NCI-H2196 treated with DMSO at 0.1 percent for 48 hours (cell line): ENCODE measurements around the gene ZNF385C.
"Not testable (repeated sequence)": the region's sequence is repeated elsewhere in the genome, so short reads cannot be mapped to it uniquely, and the experiment has no call there.

Experiments used
- DNase-seq: peaks from one replicate; lab custom pipeline; 2025; ENCODE audit not compliant: unreplicated experiment; lab: John Stamatoyannopoulos, UW

The ZNF385C gene, protein sequence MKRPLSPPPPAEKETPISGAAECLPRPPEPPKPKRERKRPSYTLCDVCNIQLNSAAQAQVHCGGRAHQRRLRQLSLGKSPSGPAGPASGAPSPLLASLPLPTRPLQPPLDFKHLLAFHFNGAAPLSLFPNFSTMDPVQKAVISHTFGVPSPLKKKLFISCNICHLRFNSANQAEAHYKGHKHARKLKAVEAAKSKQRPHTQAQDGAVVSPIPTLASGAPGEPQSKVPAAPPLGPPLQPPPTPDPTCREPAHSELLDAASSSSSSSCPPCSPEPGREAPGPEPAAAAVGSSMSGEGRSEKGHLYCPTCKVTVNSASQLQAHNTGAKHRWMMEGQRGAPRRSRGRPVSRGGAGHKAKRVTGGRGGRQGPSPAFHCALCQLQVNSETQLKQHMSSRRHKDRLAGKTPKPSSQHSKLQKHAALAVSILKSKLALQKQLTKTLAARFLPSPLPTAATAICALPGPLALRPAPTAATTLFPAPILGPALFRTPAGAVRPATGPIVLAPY

DNA sequence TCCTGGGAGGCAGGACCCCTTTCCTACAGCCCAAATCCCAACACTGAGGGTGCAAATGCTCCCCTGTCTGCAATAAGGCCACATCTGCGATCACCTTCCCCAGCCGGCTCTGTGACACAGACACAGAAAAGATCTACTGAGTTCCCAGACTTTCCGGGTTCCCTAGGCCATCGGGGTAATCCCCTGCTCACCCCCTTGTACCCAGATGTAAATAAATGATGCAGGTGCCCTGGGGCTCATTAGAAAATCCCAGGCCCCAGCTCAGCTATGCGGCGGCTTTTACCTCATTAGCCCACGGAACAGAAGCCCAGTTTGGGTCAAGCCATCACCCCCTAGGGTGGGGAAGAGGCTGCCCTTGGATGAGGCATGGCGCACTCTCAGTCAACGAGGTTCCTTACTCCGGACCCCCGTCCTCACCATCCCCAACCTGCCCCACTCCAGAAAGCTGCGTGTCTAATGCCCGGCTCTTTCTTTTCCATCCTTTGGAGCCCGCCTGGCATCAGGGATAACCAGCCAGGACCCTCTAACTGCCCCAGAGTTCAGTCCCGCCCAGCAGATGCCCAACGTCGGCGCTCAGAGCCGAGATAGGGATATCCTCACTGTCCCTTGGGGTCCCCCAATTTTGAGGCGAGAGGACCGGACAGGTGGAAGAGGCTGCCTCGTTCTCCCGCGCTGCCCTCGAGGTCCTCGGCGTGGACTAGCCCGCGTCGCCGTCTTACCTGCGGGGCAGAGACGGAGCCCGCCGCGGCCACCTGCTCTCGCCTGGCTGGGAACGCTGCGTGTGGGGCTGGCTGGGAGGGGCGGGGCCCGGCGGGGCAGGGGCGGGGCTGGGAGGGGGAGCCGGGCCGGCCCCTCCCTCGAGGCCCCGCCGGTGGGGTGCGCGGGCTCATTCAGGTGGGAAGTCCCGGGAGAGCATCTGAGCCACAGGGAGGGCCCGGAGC lies at the start of gene ZNF385C:
TSS of gene ZNF385C (minus strand) at position 783 of the 941 bp plus-strand sequence. CDS start 35,417 bp downstream, outside the sequence.
- DNase-seq, result no peak

DNA sequence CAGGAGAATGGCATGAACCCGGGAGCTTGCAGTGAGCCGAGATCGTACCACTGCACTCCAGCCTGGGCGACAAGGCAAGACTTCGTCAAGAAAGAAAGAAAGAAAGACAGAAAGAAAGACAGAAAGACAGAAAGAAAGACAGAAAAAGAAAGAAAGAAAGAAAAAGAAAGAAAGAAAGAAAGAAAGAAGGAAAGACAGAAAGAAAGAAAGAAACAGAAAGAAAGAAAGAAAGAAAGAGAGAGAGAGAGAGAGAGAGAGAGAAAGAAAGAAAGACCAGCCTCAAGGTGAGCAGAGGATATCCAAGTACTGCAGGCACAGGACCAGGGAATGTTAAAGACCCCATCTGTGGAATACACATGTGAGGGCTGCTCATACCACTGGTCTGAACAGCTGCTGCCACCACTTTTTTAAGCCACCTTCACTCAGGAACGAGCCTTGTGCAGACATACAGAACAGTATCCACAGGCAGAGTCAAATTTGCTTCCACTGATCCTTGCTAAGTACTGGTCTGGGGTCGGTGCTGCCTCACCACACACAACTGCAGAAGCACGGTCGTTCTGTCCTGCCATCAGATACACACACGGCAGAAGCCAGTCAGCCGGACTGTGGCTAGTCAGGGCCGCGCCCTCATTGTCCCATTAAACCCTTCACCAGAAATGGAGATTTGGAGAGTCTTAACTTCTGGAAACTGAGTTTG lies 48.8 kb upstream of the ZNF385C start:
- DNase-seq, result no peak

DNA sequence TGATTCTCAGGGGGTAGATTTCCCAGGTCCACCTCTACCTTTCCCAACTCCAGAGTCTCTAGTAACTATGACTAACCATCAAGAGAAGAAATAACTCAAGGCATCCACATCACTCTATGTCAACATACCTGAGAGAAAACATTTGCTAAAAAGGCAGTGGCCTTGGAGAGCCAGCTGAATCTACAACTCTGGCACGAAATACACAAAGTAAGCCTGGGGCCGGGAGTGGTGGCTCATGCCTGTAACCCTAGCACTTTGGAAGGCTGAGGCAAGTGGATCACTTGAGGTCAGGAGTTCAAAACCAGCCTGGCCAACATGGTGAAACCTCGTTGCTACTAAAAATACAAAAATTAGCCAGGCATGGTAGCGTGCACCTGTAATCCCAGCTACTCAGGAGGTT lies 44.9 kb upstream of the ZNF385C start:
- not testable (repeated sequence) for DNase-seq

DNA sequence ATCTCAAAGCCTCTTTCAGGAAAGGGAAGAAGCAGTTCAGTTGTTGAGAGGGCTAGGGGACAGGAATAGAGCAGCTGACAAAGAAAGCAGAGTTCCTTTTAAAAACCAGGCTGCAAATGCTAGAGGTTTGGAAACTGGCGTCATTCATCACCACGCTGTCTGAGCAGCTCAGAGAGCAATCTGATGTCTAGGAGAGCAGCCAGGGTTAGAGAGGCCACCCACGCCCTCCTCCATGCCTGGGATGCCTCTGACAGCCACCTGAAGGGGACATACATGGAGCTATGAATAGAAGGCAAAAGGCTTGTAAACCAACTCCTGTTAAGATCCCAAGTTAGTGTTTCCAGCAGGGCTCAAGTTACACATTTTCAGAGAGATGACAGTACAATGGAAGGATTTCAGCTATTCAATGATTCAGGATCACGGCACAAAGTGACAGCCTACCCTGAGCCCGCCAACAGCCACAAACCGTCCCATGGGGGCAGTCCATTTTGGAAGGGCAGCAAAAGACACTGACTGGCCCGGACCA lies 44.2 kb upstream of the ZNF385C start:
- DNase-seq, result no peak

DNA sequence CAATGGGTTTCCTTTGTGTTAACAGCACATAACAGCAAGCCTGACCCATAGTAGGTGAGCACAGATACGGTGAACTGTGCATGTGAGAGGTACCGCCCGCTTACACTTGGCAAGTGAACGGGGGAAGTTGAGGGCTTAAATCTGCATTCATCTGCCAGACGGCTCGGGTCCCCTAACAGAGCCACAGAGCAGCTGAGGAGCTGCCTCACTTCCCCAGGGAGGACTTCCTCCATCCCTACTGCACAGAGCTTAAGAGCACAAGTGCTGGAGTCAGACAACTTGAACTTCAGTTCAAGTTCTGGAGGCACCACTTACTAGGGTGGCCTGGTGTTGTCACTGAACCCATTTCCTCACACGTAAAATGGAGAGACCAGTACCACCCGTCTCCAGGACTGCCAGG lies 43.1 kb upstream of the ZNF385C start:
- no peak for DNase-seq

DNA sequence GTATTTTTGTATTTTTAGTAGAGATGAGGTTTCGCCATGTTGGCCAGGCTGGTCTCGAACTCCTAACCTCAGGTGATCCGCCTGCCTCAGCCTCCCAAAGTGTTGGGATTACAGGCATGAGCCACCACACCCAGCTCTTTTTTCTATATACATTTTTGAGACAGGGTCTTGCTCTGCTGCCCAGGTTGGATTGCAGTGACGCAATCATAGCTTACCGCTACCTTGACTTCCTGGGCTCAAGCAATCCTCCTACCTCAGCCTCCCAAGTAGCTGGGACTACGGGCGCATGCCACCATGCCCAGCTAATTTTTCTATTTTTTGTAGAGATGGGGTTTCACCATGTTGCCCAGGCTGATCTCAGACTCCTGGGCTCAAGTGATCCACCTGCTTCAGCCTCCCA lies 42.4 kb upstream of the ZNF385C start:
- not testable (repeated sequence) for DNase-seq

DNA sequence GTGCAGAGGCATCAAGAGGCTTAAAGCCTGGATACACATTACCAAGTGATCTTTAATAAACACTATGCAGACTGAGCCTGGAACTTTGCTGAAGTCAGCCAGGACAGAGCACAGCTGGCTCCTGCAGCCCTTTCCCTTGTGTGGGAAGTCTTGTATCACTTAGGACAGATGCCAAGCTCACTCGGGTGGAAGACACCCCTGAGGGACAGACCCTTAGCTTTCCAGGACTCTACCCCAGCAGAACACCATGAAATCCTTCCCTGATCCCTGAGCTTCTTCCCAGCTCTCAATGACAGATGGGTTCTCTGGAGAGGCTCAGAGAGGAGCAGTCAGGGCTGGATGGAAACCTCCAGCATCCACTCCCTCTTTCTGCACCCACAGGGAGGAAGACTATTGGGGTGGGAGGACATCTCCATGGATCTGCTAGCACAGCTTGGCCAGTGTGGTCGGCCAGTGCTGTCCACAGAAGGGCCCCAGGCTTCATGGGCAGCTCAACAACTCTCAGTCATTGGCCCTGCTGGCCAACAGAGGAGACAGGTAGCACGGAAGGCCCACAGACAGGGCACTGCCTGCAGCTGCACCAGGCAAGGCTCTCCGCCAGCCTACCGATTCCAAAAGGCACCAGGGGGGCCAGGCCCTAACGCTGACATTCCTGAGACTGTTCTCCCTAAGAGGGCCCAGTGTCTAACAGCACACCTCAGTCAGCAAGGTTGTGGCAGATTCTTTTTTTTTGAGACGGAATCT lies 40.6 kb upstream of the ZNF385C start:
- no peak for DNase-seq

DNA sequence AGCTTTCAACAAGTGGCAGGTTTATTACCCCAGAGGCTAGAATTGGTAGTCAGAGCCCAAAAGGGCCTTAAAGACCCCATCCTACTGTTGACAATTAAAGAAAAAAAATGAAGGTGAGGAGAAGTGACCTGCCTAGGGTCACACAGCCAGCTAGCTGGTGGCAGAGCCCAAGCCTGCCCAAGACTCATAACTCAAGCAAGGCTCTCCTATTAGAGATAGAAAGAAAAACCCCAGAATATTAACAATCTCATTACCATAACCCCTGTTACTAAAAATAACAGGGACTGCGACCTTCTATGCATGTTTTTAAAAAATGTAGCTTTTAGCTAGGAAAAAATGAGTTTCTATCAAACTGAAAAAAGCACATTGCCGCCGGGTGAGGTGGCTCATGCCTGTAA lies 38.4 kb upstream of the ZNF385C start:
- DNase-seq, result no peak

DNA sequence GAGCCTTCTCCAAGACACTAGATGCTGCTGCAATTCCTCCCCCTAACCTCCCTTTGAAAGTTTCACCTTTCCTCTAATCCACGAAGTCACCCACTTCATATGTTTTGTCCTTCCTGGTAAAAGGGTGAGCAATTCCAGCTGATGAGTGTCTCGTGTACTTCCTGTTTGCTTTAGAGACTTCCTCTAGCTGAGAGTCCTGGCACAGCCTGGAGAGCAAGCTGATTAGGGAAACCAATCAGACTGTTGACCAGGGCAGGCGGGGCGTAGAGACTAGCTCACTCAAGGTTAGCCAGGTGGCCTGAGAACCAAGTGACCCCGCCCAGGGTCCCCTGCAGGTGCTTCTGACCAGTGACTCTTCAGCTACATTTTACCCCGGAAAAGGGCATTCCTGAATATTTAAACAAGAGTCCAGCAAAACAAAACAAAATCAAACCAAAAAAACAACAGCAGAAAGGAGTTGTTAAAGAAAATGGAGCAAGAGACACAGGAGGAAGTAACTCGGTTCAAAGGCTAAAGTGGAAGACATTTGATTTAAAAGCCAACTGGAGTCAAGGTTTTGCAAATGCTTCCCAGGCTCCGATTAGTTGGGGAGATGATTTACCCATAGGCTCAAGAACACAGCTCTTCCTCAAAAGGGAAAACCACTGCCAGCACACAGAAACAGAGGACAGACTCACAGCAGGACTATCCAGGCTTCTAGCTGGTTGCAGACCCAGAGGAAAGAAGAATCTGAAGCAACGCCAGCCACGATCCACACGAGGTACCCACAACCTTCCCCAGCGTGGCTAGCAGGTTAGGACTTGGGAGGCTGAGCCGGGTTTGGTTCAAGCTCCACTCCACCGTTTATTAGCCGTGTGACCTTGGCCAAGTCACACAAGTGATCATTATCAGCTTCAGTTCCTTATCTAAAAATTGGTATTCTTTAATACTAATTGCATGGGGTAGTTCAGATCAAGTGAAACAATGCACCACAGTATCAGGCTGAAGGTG lies 37.7 kb upstream of the ZNF385C start:
- DNase-seq, result peak; percentile 39

DNA sequence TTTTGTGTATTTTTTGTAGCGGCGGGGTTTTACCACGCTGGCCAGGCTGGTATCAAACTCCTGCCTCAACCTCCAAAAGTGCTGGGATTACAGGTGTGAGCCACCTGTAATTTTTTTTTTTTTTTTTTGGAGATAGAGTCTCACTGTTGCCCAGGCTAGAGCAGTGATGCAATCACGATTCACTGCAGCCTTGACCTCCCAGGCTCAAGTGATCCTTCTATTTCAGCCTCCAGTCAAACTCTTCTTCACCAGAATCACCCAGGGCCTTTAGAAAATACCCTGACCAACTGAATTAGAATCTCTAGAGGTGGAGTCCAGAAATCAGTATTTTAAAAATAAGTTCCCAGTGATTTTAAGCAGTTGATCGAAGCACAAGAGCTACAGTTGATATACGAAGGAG lies 36.9 kb upstream of the ZNF385C start:
- no peak for DNase-seq

DNA sequence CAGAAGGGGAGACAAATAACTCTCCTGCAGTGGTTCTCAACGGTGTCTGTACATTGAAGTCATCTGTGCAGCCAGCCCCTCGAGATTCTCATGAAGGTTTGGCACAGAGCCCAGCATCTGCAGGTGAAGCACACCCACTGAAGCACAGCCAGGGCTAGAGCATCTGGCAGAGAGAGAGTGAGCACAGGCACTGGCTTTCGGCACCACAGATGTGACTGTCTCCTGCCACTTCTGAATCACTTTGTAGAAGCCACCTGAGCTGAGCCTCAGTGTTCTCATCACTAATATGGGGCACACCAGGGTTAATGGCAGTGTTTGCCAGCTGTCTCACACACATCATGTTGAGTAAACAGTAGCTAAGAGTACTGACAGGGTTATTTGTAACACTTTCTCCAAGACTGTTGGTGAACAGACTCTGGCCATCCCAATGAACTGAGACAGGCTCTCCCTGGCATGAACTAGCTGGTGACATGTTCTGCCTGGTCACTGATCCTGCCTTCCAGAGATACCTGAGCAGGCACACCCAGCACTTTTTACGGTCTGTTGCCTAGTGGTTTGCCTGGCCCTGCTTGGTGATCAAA lies 35.3 kb upstream of the ZNF385C start:
- peak; percentile 26 for DNase-seq

DNA sequence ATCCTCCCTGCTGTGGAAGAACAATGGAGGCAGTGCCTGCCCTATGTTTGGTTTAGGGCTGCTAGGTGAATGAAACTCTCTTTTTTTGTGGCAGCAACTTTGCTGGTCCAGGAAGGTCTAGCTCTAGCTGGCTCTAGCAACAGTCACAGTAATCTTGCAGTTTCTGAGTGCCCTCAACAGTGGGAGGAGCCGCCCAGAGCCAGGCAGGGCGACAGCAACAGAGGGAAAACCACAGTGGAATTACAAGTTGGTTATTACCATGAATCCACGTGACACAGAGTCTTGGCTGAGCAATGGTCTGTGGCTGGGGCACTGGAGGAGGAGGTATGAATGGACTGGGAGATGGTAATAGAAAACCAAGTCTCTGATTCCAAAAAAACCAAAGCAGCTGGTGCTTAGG lies 34.7 kb upstream of the ZNF385C start:
- DNase-seq, result peak; percentile 53

DNA sequence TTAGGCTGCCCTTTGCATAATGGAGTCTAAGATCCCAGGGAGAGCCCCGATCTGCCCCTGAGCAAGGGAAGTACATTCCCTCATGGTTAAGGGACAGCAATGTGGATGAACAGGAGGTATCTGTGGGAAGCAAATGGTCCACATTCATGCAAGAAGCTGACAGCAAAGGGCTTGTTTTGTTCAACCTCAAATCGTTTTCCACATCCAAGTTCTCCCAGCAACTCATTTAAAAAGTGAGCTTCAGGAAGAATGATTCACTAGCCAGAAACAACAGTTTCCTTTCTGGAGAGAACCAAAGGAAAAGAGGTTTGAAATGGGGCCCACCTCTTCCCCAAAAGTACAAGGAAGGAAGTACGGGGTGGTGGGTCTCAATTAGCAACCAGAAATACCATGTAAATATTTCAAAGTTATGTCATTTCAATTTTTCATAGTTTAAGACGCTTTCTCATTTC lies 33.7 kb upstream of the ZNF385C start:
- no peak for DNase-seq

DNA sequence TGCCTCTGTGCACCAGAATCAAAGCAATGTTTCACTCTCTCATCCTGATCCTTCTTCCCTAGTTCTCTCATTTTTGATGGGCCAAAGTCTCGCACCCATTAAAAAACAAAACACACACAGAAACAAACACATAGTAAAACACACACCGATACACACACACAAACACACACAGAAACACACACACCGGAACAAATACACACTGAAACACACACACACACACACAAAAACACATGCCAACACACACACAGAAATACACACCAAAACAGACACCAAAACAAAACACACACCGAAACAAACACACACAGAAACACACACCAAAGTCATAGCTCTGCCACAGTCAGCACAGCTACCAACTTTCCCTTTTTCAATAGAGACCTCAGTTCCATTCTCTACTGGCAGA lies 33.0 kb upstream of the ZNF385C start:
- no peak for DNase-seq

DNA sequence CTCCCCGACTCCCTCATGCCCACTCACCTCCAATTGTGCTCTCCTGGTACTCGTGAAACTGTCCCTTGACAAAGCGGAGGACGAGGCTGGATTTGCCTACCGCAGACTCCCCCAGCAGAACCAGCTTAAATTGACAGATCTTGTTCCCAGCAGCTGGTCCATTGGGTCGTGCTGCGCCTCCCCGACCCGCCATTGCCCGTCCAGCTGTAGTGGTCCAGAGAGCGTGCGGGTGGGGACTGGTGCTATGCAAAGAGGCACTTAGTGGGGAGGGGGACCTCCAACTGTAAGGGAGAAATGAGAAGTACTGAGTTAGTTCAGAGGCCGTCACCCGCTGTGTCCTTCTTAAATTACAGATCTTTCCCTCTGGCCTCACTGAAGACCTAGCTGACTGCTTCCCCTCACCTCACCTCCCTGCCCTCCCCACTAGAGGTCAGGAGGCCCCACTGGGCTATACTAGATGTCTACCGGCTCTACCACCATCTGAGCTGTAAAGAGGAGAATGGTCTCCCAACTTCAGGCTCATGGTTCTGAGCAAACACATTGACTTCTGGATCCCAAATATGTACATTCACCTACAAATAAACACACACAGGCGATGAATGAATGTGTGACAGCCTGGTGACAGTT lies 32.1 kb upstream of the ZNF385C start:
- no peak for DNase-seq

DNA sequence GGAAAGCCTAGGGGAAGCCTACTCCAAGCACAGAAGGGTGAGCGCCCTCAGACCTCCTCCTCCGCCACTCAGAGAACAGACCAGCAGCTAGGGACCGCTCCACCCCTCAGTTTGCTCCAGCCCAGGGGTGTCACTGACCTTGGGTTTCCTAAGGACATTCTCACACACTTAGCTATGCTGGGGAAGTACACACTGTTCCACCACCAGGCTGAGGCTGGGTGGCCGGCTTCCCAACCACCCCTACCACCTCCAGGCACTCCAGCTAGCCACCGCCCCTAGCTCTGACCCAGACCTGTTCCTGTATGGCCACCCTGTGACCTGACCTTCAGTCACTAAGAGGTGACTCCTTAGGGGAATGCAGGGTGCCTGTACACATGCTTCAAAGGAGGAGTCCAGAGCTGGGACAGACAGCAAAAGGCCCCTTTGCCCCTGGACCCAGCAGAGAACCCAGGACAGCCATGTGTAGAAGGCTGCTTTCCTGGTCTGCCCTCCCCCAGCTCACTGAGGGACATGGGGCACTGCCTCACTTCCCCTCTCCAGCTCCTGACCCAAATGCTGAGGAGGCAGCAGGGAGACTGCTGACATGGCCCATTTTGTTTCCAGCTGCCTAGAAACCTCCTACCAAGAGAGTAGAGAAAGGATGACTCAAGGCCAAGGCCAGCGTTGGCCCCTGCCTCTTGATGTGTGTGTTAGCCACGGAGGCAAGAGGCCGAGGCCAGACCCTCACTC lies 31.0 kb upstream of the ZNF385C start:
- DNase-seq, result no peak

DNA sequence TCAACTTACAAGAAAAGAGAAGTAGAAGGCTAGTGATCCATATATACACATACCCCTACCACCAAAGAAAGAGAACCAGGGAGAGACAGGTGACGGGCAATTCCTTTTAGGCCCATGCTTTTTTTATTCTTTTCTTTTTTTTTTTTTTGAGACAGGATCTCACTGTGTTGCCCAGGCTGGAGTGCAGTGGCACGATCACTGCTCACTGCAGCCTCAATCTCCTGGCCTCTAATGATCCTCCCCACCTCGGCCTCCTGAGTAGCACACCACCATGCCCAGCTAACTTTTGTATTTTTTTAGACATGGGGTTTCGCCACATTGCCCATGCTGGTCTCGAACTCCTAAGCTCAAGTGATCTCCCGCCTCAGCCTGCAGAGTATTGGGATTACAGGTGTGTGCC lies 29.1 kb upstream of the ZNF385C start:
- DNase-seq, result no peak
